Heart right ventricle (tissue), 16 donors: Measurements from ENCODE around the gene LAX1. TPM values are rescaled to one million over a fixed set of nuclear protein-coding genes. Genes with fewer than 3 reads are reported as not detected.
"Not testable (repeated sequence)": the region's sequence is repeated elsewhere in the genome, so short reads cannot be mapped to it uniquely, and the experiment has no call there.

ENCODE experiments used
- ATAC-seq, 8 donors: fragments of 200-7000 bp; cut with Tn5 transposase; one replicate each; pipeline ENCODE4 v1.9.1; 2020; ENCODE audit warnings: mild to moderate bottlenecking in 8 of 8, moderate library complexity in 8 of 8, moderate number of reproducible peaks in 1 of 8
- DNase-seq, 2 donors: peaks; one replicate each; pipeline ENCODE4 v3.0.0-alpha.2; 2020
- H3K27ac ChIP-seq, 10 donors: fragments of 200-600 bp; sonication (generic) in 2 of 10; one replicate each; pipeline versions ENCODE4 v1.5.0 to v1.8.0; 2020 to 2022; ENCODE audit warnings: mild to moderate bottlenecking in 3 of 10
- H3K27me3 ChIP-seq, 7 donors: fragments of 200-600 bp; one replicate each; pipeline ENCODE4 v1.8.0; 2021 to 2022; ENCODE audit warnings: mild to moderate bottlenecking in 2 of 7
- H3K36me3 ChIP-seq, 9 donors: fragments of 200-600 bp; sonication (generic) in 1 of 9; one replicate each; pipeline versions ENCODE4 v1.5.0 to v1.8.0; 2020 to 2022; ENCODE audit warnings: mild to moderate bottlenecking in 2 of 9
- H3K4me1 ChIP-seq, 9 donors: fragments of 200-600 bp; sonication (generic) in 1 of 9; one replicate each; pipeline versions ENCODE4 v1.5.0 to v1.8.0; 2020 to 2022; ENCODE audit warnings: mild to moderate bottlenecking in 4 of 9
- H3K4me3 ChIP-seq, 10 donors: fragments of 200-600 bp; sonication (generic) in 2 of 10; one replicate each; pipeline versions ENCODE4 v1.5.0 to v1.8.0; 2020 to 2022; ENCODE audit warnings: mild to moderate bottlenecking in 7 of 10, moderate library complexity in 2 of 10
- H3K9me3 ChIP-seq, 11 donors: fragments of 200-600 bp in 10 of 11; sonication (generic) in 2 of 11; one replicate each; pipeline versions ENCODE4 v1.5.0 to v1.8.0; 2013 to 2022; ENCODE audit warnings: mild to moderate bottlenecking in 2 of 11, control low read depth in 1 of 11, moderate library complexity in 1 of 11
- WGBS, 2 donors: extraction: QIAGEN DNeasy Blood & Tissue Kit; methylation state at CpG; one replicate each; pipeline ENCODE4 v1.1.7; 2013; ENCODE audit warnings: inconsistent platforms in 1 of 2; 5-methylcytosine and 5-hydroxymethylcytosine counted together
- intact Hi-C, 10 donors: fragments of 100-400 bp; cut with DNase I; formaldehyde crosslinking; loops; one replicate each; pipeline versions ENCODE4 v1.11.1 to v1.14.2; 2022
- polyA plus RNA-seq, 2 donors: library from polyadenylated mRNA; stranded (reverse); fragments of 200-250 nt; gene quantifications; one replicate each; pipeline ENCODE4 v1.2.3, GENCODE V29; 2013
- total RNA-seq, 10 donors: library from RNA; stranded (reverse); fragmentation: NEBNext Ultra II Directional in 3 of 10; extraction: Animal tissue kit (Norgen Biotek cat#: 25700) in 3 of 10; gene quantifications; one replicate each; pipeline versions ENCODE4 v1.2.1 to v1.2.4, GENCODE V29; 2021 to 2023
- TF ChIP-seq, protein P1 (sequence below), 9 donors: fragments of 200-600 bp; sonication (generic) in 2 of 9; IDR thresholded peaks; one replicate each; pipeline versions ENCODE4 v1.5.0 to v1.8.0; 2021 to 2022; ENCODE audit warnings: antibody characterized with exemption in 9 of 9, mild to moderate bottlenecking in 5 of 9, moderate library complexity in 1 of 9
- donor health status: Arrhythmogenic right ventricular cardiomyopathy.
- donor health status: ischemic (EF 13 %, LVEDD 7.1; RV severe dilation, severe dysfunction).
- donor health status: healthy with polysubstance abuse.
- donor health status: DM: no; HTN: yes; CAD: no.
- donor health status: DM: no; HTN: no; CAD: no.
- donor health status: ischemic (EF 25% LVEDD 6.9; RV normal size, moderate dysfunction).
- donor health status: ischemic (EF 25% LVEDD 5.7; RV mildly dilated, moderate dysfunction).
- donor health status: healthy.
- donor health status: DM: yes; HTN: yes; CAD: no.
- donor health status: Ischemic cardiomyopathy.
- donor health status: ischemic (EF 35%, LVEDD 5.7; RV mildly dilated, moderate dysfunction).
- donor health status: nonischemic (EF 11% LVEDD 7.7; RV severe dilation, severe dysfunction).
- donor health status: DM: yes; HTN: yes; CAD: no.
- donor health status: PGD.
- donor health status: ischemic (EF 29% LVEDD 5.4; RV normal size, mild dysfunction).
- donor health status: nonischemic (EF 23%, LVEDD 6.1; RV moderate dilation, normal function).

The LAX1 gene
- total and polyA plus RNA-seq, 12 donors = 0.03 to 1.3 (median 0.17) TPM; not detected in 2

DNA sequence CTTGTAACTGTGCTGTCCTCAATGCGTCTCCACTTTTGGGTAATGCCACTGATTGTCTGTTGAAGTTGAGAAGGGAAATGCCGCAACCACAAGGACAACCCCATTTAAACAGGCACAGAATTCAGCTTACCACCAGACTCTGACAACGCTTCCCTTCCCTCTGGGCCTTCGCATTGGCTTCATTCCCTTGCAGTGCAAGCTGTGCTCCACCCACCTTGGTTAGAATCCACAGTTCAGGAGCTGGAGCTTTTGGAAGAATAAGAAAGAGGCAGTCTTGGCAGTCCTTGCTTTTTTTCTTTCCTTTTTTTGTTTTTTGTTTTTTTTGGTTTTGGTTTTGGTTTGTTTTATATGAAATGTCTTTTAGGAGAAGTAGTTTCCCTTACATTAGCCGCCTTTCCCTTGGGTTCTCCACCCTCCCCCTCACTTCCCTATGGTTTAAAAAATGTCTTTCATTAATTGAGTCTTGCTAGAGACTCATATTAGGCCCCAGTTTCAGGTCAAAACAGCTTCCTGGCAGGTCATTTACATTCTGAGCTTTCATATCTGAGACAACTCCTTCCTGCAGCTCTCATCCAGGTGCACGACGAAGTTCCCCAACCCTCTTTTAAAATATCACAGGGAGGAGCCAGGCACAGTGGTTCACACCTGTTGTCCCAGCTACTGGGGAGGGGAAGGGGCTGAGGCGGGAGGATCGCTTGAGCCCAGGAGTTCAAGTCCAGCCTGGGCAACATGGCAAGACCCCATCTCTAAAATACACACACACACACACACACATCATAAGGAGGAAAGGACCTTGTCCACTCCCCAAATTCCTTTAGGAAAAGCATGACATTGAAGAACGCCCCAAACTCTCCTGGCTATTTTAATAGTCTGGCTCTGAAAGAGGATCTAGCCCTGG, 20.7 kb upstream of the LAX1 start:
- Histone ChIP-seq H3K4me3 (peak overlapping the region in 2 of 10 donors; percentile 1 to 9), H3K27ac (peak overlapping the region in 5 of 10 donors; percentile 25 to 64 (median 38)), H3K4me1 (peaks cover 2 to 29% (median 24%) of the 10 kb centered on the region in 9 donors), H3K9me3 (no peaks in the 10 kb centered on the region), H3K27me3 (no peaks in the 10 kb centered on the region), H3K36me3 (peaks cover 0 to 37% (median 18%) of the 10 kb centered on the region in 9 donors)
- DNase-seq = peak; percentile 29 to 66
- peak; percentile 16 to 91 (median 82) for ATAC-seq
- TF ChIP-seq, protein P1, sequence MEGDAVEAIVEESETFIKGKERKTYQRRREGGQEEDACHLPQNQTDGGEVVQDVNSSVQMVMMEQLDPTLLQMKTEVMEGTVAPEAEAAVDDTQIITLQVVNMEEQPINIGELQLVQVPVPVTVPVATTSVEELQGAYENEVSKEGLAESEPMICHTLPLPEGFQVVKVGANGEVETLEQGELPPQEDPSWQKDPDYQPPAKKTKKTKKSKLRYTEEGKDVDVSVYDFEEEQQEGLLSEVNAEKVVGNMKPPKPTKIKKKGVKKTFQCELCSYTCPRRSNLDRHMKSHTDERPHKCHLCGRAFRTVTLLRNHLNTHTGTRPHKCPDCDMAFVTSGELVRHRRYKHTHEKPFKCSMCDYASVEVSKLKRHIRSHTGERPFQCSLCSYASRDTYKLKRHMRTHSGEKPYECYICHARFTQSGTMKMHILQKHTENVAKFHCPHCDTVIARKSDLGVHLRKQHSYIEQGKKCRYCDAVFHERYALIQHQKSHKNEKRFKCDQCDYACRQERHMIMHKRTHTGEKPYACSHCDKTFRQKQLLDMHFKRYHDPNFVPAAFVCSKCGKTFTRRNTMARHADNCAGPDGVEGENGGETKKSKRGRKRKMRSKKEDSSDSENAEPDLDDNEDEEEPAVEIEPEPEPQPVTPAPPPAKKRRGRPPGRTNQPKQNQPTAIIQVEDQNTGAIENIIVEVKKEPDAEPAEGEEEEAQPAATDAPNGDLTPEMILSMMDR (IDR thresholded peaks at IDR 0.05) = no peak
- WGBS, 2 donors = 61 to 67% methylated on average over 10 of the region's 10 CpGs
- intact Hi-C loops = no loop called here

DNA sequence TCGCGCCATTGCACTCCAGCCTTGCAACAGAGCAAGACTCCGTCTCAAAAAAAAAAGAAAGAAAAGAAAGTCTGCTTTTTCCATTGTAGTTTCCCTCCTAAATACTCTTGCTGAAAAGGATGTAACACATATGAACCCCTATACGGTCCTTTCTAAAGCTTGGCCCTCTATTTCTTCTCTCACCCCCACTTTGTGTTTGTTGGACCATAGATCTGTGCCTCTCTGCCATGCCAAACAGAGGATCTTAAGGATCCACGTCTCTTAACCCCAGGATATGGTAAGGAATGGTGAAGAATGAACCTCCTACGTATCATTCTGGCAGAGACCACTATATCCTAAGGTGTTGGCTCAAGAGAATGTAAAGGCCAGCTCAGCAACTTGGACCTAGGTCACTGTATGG, 18.7 kb upstream of the LAX1 start:
- Histone ChIP-seq H3K36me3 (peaks cover 0 to 18% (median 0%) of the 10 kb centered on the region in 9 donors), H3K9me3 (no peaks in the 10 kb centered on the region), H3K27ac (no peak overlapping the region), H3K27me3 (no peaks in the 10 kb centered on the region), H3K4me3 (no peak overlapping the region), H3K4me1 (peaks cover 2 to 34% (median 22%) of the 10 kb centered on the region in 9 donors)
- TF ChIP-seq, protein P1 (IDR thresholded peaks at IDR 0.05) = no peak
- intact Hi-C loops = no loop called here
- WGBS, 2 donors = 92 to 96% methylated on average over 6 of the region's 6 CpGs
- ATAC-seq (no peak), DNase-seq (no peak)

DNA sequence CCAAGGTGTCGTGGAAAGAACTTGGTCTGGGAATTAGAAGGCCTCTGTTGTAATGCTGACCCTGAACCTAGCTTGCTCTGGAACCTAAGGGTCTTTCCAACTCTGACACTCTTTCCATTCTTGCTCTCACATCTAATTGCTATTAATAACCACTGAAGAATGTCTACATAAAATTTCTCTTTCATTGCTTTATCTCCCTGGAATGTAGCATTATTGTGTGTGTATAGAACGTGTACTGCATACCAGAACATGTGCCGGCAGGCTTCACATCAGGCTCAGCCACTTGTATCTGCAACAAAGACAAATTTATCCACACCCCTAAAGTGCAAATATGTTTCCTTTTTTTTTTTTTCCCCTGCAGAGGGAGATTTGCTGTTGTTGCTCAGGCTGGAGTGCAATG, 13.9 kb upstream of the LAX1 start:
- ATAC-seq (no peak), DNase-seq (no peak)
- intact Hi-C loops = loop anchor here in 1 of 10 donors (5.0 kb wide), 1 partner anchor 36 kb away; no protein-coding TSS in a partner anchor
- Histone ChIP-seq H3K27ac (no peak overlapping the region), H3K4me3 (no peak overlapping the region), H3K36me3 (no peaks in the 10 kb centered on the region), H3K27me3 (no peaks in the 10 kb centered on the region), H3K4me1 (peaks cover 0 to 6% (median 0%) of the 10 kb centered on the region in 9 donors), H3K9me3 (no peaks in the 10 kb centered on the region)
- TF ChIP-seq, protein P1 (IDR thresholded peaks at IDR 0.05) = no peak
- 46 to 52% methylated on average over 3 of the region's 3 CpGs for WGBS, 2 donors

- not testable (repeated sequence) for ATAC-seq
Measured at GRCh38 chr1:203751618-203752361, 13.2 kb upstream of the LAX1 start.

More at GRCh38 chr1:203751618-203752361, 13.2 kb upstream of the LAX1 start:
- intact Hi-C loops = loop anchor here in 1 of 10 donors (5.0 kb wide), 1 partner anchor 36 kb away; no protein-coding TSS in a partner anchor
- not testable (repeated sequence) for H3K4me1 ChIP-seq, H3K36me3 ChIP-seq, H3K27ac ChIP-seq, H3K27me3 ChIP-seq, H3K4me3 ChIP-seq, H3K9me3 ChIP-seq, DNase-seq
- WGBS, 2 donors = 90 to 99% methylated on average over 5 of the region's 5 CpGs
